GM13977 (cell line): Measurements from ENCODE around the gene CACNA2D4.

Experiments used
- DNase-seq: peaks from one replicate; pipeline ENCODE4 v3.0.0; 2012; ENCODE audit warnings: low spot score
- CTCF ChIP-seq: IDR thresholded peaks from 2 replicates; pipeline ENCODE4 v1.5.1; 2012; ENCODE audit warnings: mild to moderate bottlenecking, control low read depth; ENCODE audit not compliant: insufficient read depth; ENCODE audit errors: extremely low read depth, missing control alignments
- in situ Hi-C: fragments of 300-500 bp; cut with MboI; formaldehyde crosslinking; loops from one replicate; pipeline ENCODE4 v1.12.0; 2022; ENCODE audit warnings: low sequenced_read_pairs, low pct_unique_long_range_greater_than_20kb, mixed read lengths, inconsistent platforms; ENCODE audit not compliant: unreplicated experiment

Gene CACNA2D4

GRCh38 chr12:1929241-1929984 is 11.0 kb upstream of the CACNA2D4 start:
- in situ Hi-C loops: no loop called here
- no peak for DNase-seq
- TF ChIP-seq CTCF: no peak

- DNase-seq: no peak
- in situ Hi-C loops: no loop called here
- no peak for TF ChIP-seq CTCF
These were observed 10.1 kb upstream of the CACNA2D4 start for GRCh38 chr12:1928439-1929121.

GRCh38 chr12:1927751-1928351 is 9.4 kb upstream of the CACNA2D4 start:
- in situ Hi-C loops: no loop called here
- no peak for DNase-seq
- no peak for TF ChIP-seq CTCF

GRCh38 chr12:1927051-1927680 is 8.7 kb upstream of the CACNA2D4 start:
- no peak for TF ChIP-seq CTCF
- DNase-seq: no peak
- in situ Hi-C loops: no loop called here

GRCh38 chr12:1926251-1926657 is 7.8 kb upstream of the CACNA2D4 start:
- TF ChIP-seq CTCF: no peak
- DNase-seq: no peak
- in situ Hi-C loops: no loop called here

GRCh38 chr12:1925684-1926006 is 7.2 kb upstream of the CACNA2D4 start:
- no peak for DNase-seq
- TF ChIP-seq CTCF: no peak
- in situ Hi-C loops: no loop called here
